ENCODE results near the gene KRTAP2-1.

DNA sequence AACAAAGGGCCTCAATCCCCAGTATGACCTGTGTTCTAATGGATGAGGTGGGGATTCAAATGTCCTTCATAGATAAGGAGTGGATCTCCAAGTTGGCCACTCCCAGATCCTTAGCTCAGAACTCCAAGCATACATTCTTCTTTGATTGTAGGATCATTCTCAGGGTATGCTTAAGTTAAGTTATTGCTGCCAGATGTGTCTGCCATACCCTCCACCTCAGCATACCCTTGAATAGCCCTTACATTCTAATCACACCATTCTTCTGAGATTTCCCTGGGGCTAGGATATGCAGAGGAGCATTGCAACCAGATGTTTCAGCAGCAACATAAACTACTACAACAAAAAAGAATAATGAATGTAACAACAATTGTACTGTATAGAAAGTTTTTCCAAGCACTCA lies 20.2 kb upstream of the KRTAP2-1 start:
- TF ChIP-seq, protein P1, sequence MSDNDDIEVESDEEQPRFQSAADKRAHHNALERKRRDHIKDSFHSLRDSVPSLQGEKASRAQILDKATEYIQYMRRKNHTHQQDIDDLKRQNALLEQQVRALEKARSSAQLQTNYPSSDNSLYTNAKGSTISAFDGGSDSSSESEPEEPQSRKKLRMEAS (IDR thresholded peaks at IDR 0.05), result no peak
- TF ChIP-seq CREB1 (IDR thresholded peaks at IDR 0.05; ENCODE audit: low read depth), result no peak
- no peak for TF ChIP-seq ZBTB7A (IDR thresholded peaks at IDR 0.05; ENCODE audit: low read depth)
- TF ChIP-seq, protein P2, sequence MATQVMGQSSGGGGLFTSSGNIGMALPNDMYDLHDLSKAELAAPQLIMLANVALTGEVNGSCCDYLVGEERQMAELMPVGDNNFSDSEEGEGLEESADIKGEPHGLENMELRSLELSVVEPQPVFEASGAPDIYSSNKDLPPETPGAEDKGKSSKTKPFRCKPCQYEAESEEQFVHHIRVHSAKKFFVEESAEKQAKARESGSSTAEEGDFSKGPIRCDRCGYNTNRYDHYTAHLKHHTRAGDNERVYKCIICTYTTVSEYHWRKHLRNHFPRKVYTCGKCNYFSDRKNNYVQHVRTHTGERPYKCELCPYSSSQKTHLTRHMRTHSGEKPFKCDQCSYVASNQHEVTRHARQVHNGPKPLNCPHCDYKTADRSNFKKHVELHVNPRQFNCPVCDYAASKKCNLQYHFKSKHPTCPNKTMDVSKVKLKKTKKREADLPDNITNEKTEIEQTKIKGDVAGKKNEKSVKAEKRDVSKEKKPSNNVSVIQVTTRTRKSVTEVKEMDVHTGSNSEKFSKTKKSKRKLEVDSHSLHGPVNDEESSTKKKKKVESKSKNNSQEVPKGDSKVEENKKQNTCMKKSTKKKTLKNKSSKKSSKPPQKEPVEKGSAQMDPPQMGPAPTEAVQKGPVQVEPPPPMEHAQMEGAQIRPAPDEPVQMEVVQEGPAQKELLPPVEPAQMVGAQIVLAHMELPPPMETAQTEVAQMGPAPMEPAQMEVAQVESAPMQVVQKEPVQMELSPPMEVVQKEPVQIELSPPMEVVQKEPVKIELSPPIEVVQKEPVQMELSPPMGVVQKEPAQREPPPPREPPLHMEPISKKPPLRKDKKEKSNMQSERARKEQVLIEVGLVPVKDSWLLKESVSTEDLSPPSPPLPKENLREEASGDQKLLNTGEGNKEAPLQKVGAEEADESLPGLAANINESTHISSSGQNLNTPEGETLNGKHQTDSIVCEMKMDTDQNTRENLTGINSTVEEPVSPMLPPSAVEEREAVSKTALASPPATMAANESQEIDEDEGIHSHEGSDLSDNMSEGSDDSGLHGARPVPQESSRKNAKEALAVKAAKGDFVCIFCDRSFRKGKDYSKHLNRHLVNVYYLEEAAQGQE (IDR thresholded peaks at IDR 0.05; ENCODE audit: low read depth), result no peak
- TF ChIP-seq EP300 (IDR thresholded peaks at IDR 0.05; ENCODE audit: borderline replicate concordance), result no peak
- TF ChIP-seq EGR1 (IDR thresholded peaks at IDR 0.05), result no peak
- TF ChIP-seq TEAD4 (IDR thresholded peaks at IDR 0.05), result no peak
- no peak for TF ChIP-seq FOXM1 (IDR thresholded peaks at IDR 0.05; ENCODE audit: borderline replicate concordance, low read depth)
- TF ChIP-seq TCF12 (IDR thresholded peaks at IDR 0.05; ENCODE audit: low read depth), result no peak
- no peak for TF ChIP-seq RAD21 (IDR thresholded peaks at IDR 0.05; ENCODE audit: low read depth)
- TF ChIP-seq CEBPB (IDR thresholded peaks at IDR 0.05), result no peak

Data from Ishikawa (cell line).